ENCODE measurements around the gene LARP1. TPM values are rescaled to one million over a fixed set of nuclear protein-coding genes. Genes with fewer than 3 reads are reported as not detected.
"Not testable (repeated sequence)": the region's sequence is repeated elsewhere in the genome, so short reads cannot be mapped to it uniquely, and the experiment has no call there.

The LARP1 gene
- total RNA-seq, 1 experiment from 2014 or later, result 47.6 TPM

GRCh38 chr5:154830596-154830995 lies 75.4 kb downstream of the LARP1 start:
- in situ Hi-C loops (cut with HindIII; ENCODE audit: low pct_unique_long_range_greater_than_20kb, low sequenced_read_pairs), result no loop called here
- no peak for DNase-seq (ENCODE audit: low read depth, low spot score)

- no peak for DNase-seq (ENCODE audit: low read depth, low spot score)
- in situ Hi-C loops (cut with HindIII; ENCODE audit: low pct_unique_long_range_greater_than_20kb, low sequenced_read_pairs), result no loop called here
Observed at GRCh38 chr5:154831451-154831850, 76.3 kb downstream of the LARP1 start.

GRCh38 chr5:154832804-154833203 lies 77.6 kb downstream of the LARP1 start:
- in situ Hi-C loops (cut with HindIII; ENCODE audit: low pct_unique_long_range_greater_than_20kb, low sequenced_read_pairs); DNase-seq (ENCODE audit: low read depth, low spot score): not testable (repeated sequence)

DNA sequence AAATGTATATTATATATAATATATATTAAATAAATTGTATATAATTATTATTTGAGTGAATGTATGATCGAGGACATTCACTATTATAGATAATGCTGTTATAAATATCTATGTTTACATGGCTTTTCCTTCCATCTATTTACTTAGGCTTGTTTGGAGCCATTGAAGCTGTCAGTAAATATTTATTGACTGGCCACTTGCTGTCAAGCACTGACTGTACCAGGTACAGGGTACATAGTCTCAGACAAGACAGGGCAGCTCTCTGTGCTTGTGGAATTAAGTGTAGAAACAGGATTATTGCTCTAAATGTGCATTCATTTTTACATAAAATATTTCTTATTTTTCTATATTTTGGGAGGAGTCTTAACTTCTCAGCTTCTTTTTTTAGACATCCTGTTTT lies 78.9 kb downstream of the LARP1 start:
- in situ Hi-C loops (cut with HindIII; ENCODE audit: low pct_unique_long_range_greater_than_20kb, low sequenced_read_pairs), result no loop called here
- no peak for DNase-seq (ENCODE audit: low read depth, low spot score)

- DNase-seq (ENCODE audit: low read depth, low spot score); in situ Hi-C loops (cut with HindIII; ENCODE audit: low pct_unique_long_range_greater_than_20kb, low sequenced_read_pairs): not testable (repeated sequence)
Observed at GRCh38 chr5:154835701-154836052, 80.5 kb downstream of the LARP1 start.

DNA sequence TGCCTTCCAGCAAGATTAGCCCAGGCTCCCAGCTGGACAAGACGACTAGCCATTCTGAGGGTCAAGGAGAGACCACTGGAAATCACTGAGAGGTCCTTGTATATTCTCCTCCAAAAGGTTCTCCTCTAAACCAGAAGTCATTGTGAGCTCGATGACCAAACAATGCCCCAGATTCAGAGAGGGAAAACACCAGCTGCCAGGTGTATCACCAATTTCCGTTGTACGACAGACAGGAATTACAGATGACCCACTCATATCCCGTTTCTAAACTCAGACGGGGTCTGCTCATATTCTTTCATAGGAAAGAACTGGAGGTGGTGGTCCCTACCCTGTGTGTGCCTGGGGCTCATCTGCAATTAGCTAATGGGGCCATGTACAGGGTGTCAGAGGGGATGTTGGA lies 81.0 kb downstream of the LARP1 start:
- no peak for DNase-seq (ENCODE audit: low read depth, low spot score)
- in situ Hi-C loops (cut with HindIII; ENCODE audit: low pct_unique_long_range_greater_than_20kb, low sequenced_read_pairs), result no loop called here

GRCh38 chr5:154837009-154837901 lies 82.1 kb downstream of the LARP1 start:
- in situ Hi-C loops (cut with HindIII; ENCODE audit: low pct_unique_long_range_greater_than_20kb, low sequenced_read_pairs), result no loop called here
- no peak for DNase-seq (ENCODE audit: low read depth, low spot score)

- DNase-seq (ENCODE audit: low read depth, low spot score), result no peak
- in situ Hi-C loops (cut with HindIII; ENCODE audit: low pct_unique_long_range_greater_than_20kb, low sequenced_read_pairs), result no loop called here
Observed at GRCh38 chr5:154840435-154841272, 85.5 kb downstream of the LARP1 start.

GRCh38 chr5:154841273-154841661 lies 86.1 kb downstream of the LARP1 start:
- DNase-seq (ENCODE audit: low read depth, low spot score), result no peak
- in situ Hi-C loops (cut with HindIII; ENCODE audit: low pct_unique_long_range_greater_than_20kb, low sequenced_read_pairs), result no loop called here

- in situ Hi-C loops (cut with HindIII; ENCODE audit: low pct_unique_long_range_greater_than_20kb, low sequenced_read_pairs), result no loop called here
- no peak for DNase-seq (ENCODE audit: low read depth, low spot score)
Observed at GRCh38 chr5:154842689-154843530, 87.7 kb downstream of the LARP1 start.

- no peak for DNase-seq (ENCODE audit: low read depth, low spot score)
- in situ Hi-C loops (cut with HindIII; ENCODE audit: low pct_unique_long_range_greater_than_20kb, low sequenced_read_pairs), result no loop called here
Observed at GRCh38 chr5:154844809-154845208, 89.6 kb downstream of the LARP1 start.

- in situ Hi-C loops (cut with HindIII; ENCODE audit: low pct_unique_long_range_greater_than_20kb, low sequenced_read_pairs), result no loop called here
- no peak for DNase-seq (ENCODE audit: low read depth, low spot score)
Observed at GRCh38 chr5:154849264-154849785, 94.1 kb downstream of the LARP1 start.

DNA sequence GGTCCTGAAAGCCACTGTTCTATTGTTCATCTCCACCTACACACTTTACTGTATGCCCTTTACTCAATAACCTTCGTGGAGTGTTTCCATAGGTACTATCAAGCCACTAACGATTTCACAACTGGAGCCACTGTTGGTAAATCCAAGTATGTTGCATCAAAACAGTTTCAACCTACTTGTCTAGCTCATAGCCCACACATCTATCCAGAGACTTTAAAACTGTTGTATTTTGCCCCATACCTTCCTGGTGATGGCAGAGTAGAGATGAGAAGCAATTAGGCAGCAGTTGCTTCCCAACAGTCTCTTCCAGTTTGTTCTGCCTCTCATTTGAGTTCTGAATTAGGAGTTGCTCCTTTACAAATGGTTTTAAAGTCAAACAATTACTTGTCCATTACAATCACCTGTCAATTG lies 94.6 kb downstream of the LARP1 start:
- in situ Hi-C loops (cut with HindIII; ENCODE audit: low pct_unique_long_range_greater_than_20kb, low sequenced_read_pairs), result no loop called here
- peak; percentile 3 for DNase-seq (ENCODE audit: low read depth, low spot score)

DNA sequence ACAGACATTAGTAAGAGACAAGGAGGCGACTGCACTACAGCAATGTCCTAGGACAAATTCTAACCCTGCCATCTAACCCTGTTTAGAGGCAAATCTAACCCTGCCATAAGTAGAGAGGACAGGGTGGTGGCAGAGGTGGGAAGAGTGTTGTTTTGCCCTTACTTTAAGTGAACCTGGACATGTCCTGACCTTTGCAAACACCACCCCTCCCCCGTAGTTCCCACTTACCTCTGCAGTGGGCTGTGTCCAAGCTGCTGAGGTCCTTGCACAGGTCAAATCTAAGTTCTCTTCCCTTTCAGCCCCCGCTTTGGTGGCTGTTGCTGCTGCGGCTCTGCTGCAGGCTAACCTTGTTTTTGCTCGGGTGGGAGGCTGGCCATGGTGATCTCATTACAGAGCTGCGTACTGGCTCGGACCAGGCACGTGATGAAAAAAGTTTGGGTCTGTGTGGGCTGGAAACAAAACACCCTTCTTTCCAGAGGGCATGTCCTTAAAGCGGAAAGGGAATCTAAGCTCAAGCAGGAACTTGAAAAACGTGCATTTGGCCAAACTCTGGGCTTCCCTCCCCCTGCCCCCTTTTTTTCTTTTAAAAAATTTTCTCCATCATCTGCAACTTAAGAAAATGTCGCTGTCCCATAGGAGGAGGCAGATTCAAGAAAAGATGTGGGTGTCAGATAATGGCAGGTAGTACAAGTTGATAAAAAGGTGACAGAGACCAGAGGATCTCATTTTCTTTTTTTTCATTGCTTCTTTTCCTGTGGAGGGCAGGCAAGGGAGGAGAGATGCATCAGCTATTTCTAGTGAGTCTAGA lies 95.3 kb downstream of the LARP1 start, which contains the start of gene FAXDC2:
Gene FAXDC2 (minus strand): TSS at position 349 of the 808 bp plus-strand sequence. CDS start 12,425 bp downstream, outside the sequence.
- in situ Hi-C loops (cut with HindIII; ENCODE audit: low pct_unique_long_range_greater_than_20kb, low sequenced_read_pairs), result no loop called here
- peak; percentile 71 for DNase-seq (ENCODE audit: low read depth, low spot score)

- no peak for DNase-seq (ENCODE audit: low read depth, low spot score)
- in situ Hi-C loops (cut with HindIII; ENCODE audit: low pct_unique_long_range_greater_than_20kb, low sequenced_read_pairs), result no loop called here
Observed at GRCh38 chr5:154851351-154851750, 96.2 kb downstream of the LARP1 start.

- DNase-seq (ENCODE audit: low read depth, low spot score), result peak; percentile 91
- in situ Hi-C loops (cut with HindIII; ENCODE audit: low pct_unique_long_range_greater_than_20kb, low sequenced_read_pairs), result no loop called here
Observed at GRCh38 chr5:154857530-154858296, 102.5 kb downstream of the LARP1 start.

Data from SK-MEL-5 (cell line).